Activated naive CD4-positive, alpha-beta T cell treated with Interleukin-2 at 50 U/mL for 16 hours (primary cell): ENCODE results near the gene SEZ6L.

Source experiments
- DNase-seq: peaks from one replicate; pipeline ENCODE4 v3.0.0-alpha.2; 2020

The SEZ6L gene

GRCh38 chr22:26169315-26170111 is at the start of gene SEZ6L:
Gene SEZ6L, plus strand, starts transcription at chr22:26169462. Its CDS starts 208 bp downstream, at chr22:26169670.
- no peak for DNase-seq

- no peak for DNase-seq
These were observed 46.3 kb upstream of the SEZ6L start for GRCh38 chr22:26122920-26123468.

DNA sequence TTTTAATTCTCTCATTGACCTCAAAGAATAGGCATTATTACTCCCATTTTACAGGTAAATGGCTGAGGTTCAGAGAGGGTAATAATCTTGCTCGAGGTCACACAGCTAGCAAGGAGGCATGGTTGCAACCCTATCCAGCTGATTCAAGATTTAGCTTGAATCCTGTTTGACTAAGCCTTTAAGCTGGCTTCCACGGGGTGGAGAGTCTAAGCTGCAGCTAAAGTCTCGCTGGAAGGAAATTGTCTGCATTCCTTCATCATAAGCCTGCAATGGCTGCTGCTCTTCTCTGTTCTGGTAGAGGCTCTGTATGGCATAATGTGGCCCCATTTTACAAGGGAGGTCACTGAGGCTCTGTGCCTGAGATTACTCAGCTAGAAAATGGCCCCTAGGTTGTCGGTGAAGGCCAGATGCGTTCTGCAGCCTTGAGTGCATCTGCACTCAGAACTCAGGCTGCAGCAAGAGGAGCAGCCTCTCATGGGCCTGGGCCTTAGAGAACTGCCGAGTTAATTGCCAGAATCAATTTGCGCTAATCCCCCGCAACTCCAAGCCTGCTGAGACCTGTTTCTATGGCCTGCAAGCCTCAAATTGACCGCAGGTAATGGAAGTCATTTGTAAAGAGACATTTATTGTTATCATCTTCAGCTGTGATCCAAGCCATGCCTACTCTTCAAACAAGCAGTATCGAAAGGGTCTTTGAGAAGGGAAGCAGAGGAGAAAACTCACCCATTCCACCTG is 44.1 kb upstream of the SEZ6L start:
- no peak for DNase-seq

GRCh38 chr22:26127126-26127525 is 42.1 kb upstream of the SEZ6L start:
- no peak for DNase-seq

GRCh38 chr22:26127556-26127955 is 41.7 kb upstream of the SEZ6L start:
- no peak for DNase-seq

GRCh38 chr22:26131589-26132154 is 37.6 kb upstream of the SEZ6L start:
- DNase-seq, result no peak

- no peak for DNase-seq
These were observed 34.5 kb upstream of the SEZ6L start for GRCh38 chr22:26134654-26135330.

DNA sequence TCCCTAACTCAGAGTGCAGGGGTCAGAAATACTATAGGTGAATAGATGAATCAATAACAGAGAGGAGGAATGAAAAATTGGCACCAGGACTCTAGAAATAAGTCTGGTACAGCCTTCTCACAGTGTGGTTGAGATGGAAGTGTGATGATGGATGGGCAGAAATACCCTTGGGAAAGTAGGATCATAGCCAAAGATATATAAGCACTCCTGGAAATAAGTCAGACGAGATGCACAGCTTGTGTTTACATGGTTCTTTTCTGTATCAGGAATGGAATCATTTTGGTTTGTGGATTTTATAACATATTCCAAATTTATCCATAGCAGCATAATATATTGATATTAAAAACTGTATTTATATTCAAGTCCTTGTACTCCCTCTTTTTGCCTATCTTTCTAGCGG is 33.5 kb upstream of the SEZ6L start:
- DNase-seq, result no peak

DNA sequence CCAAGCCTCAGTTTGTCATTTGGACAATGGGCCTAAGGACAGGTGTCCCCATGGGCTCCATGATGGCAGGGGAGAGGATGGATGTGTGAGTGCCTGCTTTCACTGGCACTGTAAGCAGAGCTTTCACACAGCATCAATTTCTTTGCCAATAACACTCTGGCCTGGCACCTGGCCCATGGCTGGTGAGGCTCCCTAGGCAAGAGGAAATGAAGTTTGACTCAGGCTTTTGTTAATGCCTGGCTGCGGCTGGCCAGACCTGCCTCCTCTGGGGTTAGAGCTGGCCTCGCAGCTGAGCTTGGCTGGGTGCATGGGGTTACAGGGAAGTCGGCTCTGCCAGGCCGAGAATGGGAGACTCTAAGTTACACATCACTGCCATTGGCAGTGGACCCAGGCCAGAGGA is 30.0 kb upstream of the SEZ6L start:
- no peak for DNase-seq

- no peak for DNase-seq
These were observed 27.4 kb upstream of the SEZ6L start for GRCh38 chr22:26141831-26142230.

GRCh38 chr22:26143806-26144325 is 25.4 kb upstream of the SEZ6L start:
- DNase-seq, result no peak

GRCh38 chr22:26159886-26160285 is 9.4 kb upstream of the SEZ6L start:
- no peak for DNase-seq

- no peak for DNase-seq
These were observed 7.5 kb upstream of the SEZ6L start for GRCh38 chr22:26161746-26162145.

DNA sequence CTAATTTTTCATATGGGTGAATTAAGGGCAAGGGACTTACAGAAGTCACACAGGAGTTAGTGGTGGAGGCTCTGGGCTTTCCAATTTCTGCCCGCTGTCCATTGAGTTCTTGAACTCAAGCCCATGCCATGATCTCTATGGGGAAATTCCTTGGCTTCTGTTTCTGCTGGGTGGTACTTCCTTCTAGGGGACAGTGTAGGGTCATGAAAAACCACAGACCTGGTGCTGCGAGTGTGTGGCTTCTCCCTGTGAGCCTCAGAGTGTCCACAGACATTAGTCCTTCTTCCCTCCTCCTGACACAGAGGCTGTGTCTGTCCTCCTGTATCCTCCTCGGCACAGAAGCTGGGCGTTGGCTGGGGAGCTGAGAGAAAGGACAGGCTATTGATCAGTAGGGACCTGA is 6.3 kb upstream of the SEZ6L start:
- no peak for DNase-seq

DNA sequence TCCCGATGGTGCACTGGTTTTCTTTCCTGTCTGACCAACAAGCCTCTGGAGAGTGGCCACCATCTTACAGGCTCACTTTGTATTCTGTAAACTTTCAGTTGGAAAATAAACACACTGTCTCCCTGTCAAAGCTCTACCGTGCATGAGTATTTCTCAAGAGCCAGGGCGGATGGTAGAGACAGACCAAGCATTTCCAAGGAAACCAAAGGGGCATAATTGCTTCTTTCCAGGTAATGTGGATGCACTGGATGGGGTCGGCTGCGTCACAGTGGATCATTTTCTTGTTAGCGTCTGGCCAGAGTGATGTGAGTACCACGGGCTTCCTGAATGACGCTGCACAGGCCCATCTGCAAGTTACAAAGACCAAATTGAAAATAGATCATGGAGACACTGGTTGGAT is 5.1 kb upstream of the SEZ6L start:
- no peak for DNase-seq

- no peak for DNase-seq
These were observed 871 bp upstream of the SEZ6L start for GRCh38 chr22:26168330-26168851.

DNA sequence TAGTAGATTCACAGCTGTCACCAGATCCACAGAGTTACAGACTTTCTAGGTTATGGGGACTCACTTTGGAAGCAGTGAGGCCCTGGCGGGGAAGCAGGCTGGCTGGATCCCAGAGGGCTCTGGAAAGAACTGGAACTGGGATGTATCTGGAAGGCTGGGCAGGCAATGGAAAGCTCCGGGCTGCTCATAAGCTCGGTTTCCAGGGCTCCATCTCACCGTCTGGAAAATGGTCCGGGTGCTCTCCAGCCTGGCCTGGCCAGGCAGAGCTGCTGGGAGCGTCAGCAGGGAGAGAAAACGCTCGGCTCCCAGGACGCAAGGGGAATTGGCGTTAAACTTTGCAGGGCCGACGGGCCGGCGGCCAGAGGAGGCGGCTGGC is 335 bp upstream of the SEZ6L start:
- DNase-seq, result no peak

DNA sequence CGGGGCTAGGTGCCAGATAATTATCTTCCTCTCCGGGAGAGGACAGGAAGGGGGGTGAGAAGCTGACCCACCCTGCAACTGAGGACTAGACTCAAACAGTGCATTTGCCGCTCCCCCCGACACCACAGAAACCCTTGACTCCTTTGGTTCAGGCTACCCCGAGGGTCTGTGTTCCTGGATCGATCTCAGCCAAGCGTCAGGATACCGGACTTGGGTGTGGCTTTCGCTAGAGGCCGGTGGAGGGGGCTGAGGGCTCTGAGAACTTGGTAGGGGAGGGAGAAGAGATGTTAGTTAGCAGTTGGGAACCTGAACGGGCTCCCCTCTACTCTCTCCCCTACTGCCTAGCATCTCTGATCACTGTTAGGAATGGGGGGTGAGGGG is 840 bp downstream of the SEZ6L start:
- no peak for DNase-seq

GRCh38 chr22:26170795-26171580 is 1.7 kb downstream of the SEZ6L start:
- DNase-seq, result no peak

- no peak for DNase-seq
These were observed 3.2 kb downstream of the SEZ6L start for GRCh38 chr22:26172389-26172990.

GRCh38 chr22:26174280-26174679 is 5.0 kb downstream of the SEZ6L start:
- no peak for DNase-seq

DNA sequence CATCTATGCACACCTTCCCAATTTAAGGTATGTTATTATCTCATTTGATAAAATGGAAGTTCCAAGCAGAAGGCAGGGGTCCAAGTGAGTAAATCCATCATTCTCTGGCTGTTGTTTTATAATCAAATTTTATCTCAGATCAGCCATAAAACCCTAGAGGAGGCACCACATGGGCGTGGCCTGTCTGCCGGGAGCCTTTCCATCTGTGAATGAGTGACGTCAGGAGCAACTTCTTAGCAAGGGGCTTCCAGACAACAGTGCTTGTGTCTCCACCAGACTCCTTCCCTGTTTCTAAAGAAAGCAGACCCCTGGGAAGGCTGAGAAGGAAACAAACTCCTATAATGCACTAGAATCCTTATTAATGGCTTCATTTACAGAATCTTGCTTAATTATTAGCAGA is 13.5 kb downstream of the SEZ6L start:
- DNase-seq, result no peak
